LNCaP clone FGC (cell line): ENCODE results near the gene TRPM3.

Experiments used
- DNase-seq: peaks from one replicate; pipeline ENCODE4 v3.0.0-alpha.2; 2011; ENCODE audit warnings: low read depth
- H3K4me3 ChIP-seq: 2 replicates; pipeline ENCODE4 v1.5.1; 2011; ENCODE audit warnings: mild to moderate bottlenecking, low read depth, low read length, control low read depth
- TF ChIP-seq, protein P1 (sequence below): IDR thresholded peaks from 2 replicates; pipeline ENCODE4 v1.5.1; 2012; ENCODE audit warnings: mild to moderate bottlenecking; ENCODE audit not compliant: control insufficient read depth, insufficient read depth; ENCODE audit errors: extremely low read depth

The TRPM3 gene

DNA sequence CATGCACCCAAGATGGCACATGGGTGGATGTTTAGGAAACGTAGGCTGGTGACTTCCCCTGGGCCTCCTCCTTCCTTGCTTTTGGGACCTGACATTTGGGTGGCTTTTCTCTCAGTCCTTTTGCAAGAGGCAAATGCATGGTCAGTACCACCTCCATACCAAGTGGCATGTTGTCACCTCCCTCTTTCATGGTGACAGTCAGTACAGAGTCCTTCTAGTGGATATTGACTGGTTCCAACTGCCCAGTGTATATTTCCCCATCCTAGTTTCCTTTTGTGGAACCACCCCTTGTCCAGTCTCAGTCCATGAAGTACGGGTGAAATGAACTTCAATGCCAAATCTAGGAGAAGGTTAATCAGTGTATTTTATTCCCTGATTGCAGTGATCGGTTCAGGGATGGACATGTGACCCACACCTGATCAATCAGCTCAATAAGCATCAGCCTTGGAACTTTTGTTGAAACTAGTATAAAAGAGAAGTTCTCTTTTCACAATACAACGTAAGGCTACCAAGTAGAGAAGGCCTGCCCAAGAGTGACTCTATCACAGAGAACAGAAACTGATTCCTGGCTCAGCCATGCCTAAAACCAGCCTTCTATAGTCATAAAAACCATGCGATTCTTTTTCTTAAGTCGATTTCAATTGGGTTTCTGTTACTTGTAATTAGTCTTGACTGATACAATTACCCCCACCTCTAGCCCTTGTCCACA, 563.6 kb downstream of the TRPM3 start:
- H3K4me3 ChIP-seq = no peak overlapping the region
- TF ChIP-seq, protein P1, sequence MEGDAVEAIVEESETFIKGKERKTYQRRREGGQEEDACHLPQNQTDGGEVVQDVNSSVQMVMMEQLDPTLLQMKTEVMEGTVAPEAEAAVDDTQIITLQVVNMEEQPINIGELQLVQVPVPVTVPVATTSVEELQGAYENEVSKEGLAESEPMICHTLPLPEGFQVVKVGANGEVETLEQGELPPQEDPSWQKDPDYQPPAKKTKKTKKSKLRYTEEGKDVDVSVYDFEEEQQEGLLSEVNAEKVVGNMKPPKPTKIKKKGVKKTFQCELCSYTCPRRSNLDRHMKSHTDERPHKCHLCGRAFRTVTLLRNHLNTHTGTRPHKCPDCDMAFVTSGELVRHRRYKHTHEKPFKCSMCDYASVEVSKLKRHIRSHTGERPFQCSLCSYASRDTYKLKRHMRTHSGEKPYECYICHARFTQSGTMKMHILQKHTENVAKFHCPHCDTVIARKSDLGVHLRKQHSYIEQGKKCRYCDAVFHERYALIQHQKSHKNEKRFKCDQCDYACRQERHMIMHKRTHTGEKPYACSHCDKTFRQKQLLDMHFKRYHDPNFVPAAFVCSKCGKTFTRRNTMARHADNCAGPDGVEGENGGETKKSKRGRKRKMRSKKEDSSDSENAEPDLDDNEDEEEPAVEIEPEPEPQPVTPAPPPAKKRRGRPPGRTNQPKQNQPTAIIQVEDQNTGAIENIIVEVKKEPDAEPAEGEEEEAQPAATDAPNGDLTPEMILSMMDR = no peak
- DNase-seq = no peak

DNA sequence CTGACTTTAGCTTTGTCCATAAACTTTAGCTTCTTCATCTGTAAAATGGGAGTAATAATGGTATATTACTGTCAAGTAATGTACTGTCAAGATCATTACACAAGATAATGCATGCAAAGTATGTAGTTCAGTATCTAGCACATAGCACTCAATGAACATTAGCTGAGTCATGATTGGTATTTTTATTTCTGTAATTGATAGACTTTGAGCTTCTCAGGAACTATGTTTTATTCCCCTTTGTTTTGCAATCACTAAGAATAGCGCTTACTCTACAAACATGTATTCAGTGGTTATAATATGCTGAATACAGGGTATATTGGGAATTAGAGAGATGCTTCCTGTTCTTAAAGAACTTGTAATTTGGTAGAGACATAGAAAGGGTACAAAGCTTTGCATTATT, 564.6 kb downstream of the TRPM3 start:
- H3K4me3 ChIP-seq = no peak overlapping the region
- DNase-seq = no peak
- TF ChIP-seq, protein P1 = no peak

DNA sequence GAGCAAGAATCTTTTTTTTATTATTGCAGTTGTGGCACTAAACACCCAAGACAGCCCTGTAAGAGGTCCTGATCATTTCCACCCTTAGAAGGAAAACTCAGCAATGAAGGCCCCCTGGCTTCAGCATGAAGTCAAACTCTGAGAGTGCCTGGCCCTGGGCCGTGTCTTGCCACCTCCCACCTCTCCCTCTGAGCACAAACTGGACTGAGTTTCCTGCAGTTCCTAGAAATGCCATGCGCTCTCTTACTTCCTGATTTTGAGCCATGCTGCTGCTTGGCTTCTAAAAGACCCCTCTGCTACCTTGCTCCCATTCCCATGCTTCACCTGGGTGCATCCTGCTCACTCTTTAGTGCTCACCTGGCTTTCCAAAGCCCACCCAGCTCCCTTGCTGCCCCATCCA, 566.5 kb downstream of the TRPM3 start:
- no peak overlapping the region for H3K4me3 ChIP-seq
- TF ChIP-seq, protein P1 = no peak
- no peak for DNase-seq

DNA sequence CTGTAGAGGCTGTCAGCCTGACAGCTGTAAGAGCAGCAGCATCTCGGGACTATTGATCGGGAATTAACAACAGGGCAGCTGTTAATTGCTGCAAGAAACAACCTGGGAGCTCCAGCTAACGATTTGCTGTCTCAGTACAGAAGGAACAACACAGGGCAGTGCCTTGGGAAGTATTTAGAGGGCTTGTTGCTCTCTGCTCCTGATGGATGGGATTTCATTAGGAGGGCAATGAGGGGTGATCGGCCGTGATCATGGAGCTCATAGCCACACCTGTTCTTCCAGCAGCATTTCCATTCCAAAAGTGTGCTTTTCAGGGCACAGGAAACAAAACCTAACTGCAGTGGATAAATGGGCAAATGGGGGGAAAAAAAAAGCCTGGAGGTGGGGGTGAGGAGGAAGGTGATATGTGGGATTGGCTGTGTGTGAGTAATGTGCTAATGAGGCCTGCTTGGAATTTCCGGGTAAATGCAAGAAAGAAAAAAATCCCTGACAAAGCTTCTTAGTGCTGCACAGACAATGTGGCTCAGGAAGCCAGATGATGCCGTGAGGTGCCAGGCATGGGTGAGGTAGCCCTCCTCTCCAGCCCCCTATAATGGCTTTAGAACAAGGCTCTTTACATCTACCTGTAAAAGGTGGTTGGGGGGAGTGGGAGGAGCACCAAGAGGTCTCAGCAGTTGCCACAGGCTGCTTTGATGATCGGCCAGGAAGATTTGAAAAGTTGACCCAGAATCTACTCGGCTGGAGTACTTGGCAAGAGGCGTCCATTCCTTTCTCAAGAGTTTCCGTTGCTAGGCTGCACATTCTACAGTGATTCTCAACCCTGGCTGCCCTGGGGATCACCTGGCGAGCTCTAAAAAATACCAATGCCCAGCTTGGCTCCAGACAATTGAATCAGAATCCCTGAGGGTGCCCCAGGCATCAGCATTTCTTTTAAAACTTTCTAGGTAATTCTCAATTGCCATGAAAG, 567.4 kb downstream of the TRPM3 start:
- TF ChIP-seq, protein P1 = no peak
- no peak for DNase-seq
- no peak overlapping the region for H3K4me3 ChIP-seq

DNA sequence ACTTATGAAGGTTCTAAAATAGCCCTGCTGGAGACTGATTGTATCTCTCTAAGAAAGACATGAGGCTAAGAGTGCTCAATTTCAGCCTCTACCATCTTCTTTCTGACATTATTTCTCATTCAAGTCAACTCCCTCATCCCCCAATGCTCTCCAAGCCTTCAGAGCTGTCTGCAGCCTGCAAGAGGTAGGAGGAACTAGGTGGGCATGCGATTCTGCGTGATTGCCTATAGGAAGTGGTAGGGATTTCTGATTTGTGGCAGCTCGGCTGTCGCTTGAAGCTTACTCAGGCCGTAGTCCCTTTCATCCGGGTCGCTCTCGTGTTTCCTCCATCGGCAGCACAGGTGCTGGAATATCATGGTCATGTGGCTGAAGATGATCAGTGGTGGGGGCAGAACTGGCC, 568.9 kb downstream of the TRPM3 start:
- TF ChIP-seq, protein P1 = no peak
- H3K4me3 ChIP-seq = no peak overlapping the region
- no peak for DNase-seq

DNA sequence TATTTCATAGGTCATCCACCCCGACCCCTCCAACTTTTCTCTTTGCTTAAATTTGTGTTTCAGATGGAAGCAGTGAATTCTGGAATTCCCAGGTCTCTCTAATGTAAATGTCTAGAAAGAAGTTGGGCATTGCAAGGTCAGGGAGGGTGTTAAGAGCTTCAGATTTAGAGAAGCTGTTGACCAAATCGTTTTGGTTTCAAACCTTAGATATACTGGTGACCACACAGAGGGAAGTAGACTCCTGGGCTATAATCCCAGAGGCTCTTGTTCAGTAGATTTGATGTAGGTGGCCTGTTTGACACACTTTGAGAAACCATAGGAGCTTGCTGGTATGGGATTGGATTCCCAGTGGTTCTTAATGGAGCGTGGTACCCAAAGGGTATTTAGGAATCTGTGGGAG, 569.6 kb downstream of the TRPM3 start:
- TF ChIP-seq, protein P1 = no peak
- no peak for DNase-seq
- no peak overlapping the region for H3K4me3 ChIP-seq
